Uterus (tissue), 2 donors: ENCODE data around the gene CRCP.

ENCODE experiments used
- CTCF ChIP-seq, 4 experiments: fragments of 200-600 bp in 2 of 4; fragments of 450-650 bp in 2 of 4; sonication (generic) in 2 of 4; IDR thresholded peaks; one replicate each; pipeline ENCODE4 v1.5.1; 2016 to 2019; ENCODE audit warnings: antibody characterized with exemption in 4 of 4, mild to moderate bottlenecking in 2 of 4, moderate library complexity in 1 of 4
- POLR2A ChIP-seq, 2 donors: fragments of 450-650 bp; IDR thresholded peaks; one replicate each; pipeline ENCODE4 v1.6.1; 2016; ENCODE audit warnings: antibody characterized with exemption in 2 of 2, mild to moderate bottlenecking in 1 of 2, moderate library complexity in 1 of 2

- TF ChIP-seq CTCF (IDR thresholded peaks at IDR 0.05) (no peak), POLR2A (IDR thresholded peaks at IDR 0.05) (no peak)
These were observed 42.4 kb downstream of the CRCP start for GRCh38 chr7:66157060-66157459.
